Measurements from ENCODE around the gene CEBPB. TPM values are rescaled to one million over a fixed set of nuclear protein-coding genes. Genes with fewer than 3 reads are reported as not detected.
A peak's percentile ranks its signal among the peaks of the same experiment; 100 is the strongest.
"Not testable (repeated sequence)": the region's sequence is repeated elsewhere in the genome, so short reads cannot be mapped to it uniquely, and the experiment has no call there.

The CEBPB gene
- total RNA-seq, 2 donors from 2014 or later = 153 to 167 TPM

GRCh38 chr20:50193199-50193835 lies 2.7 kb downstream of the CEBPB start:
- ATAC-seq = no peak
- Mint-ChIP-seq H3K36me3 (peaks cover 12% of the 10 kb centered on the region), H3K9me3 (no peaks in the 10 kb centered on the region), H3K4me3 (peak overlapping the region; percentile 96), H3K4me1 (ENCODE audit: low read depth in 2 of 2) (peaks cover 33 to 50% of the 10 kb centered on the region in 2 donors), H3K27ac (peak overlapping the region; percentile 96 to 99), H3K27me3 (no peaks in the 10 kb centered on the region)
- no peak for DNase-seq (ENCODE audit: low spot score)

- Mint-ChIP-seq H3K4me3 (peak overlapping the region; percentile 96), H3K27me3 (no peaks in the 10 kb centered on the region)
These were observed 3.3 kb downstream of the CEBPB start for GRCh38 chr20:50193836-50194421.

GRCh38 chr20:50194422-50194830 lies 3.8 kb downstream of the CEBPB start:
- H3K27ac Mint-ChIP-seq = peak overlapping the region; percentile 96 to 99
- ATAC-seq (no peak), DNase-seq (ENCODE audit: low spot score) (no peak)
- H3K9me3 Mint-ChIP-seq = no peaks in the 10 kb centered on the region
- peaks cover 12% of the 10 kb centered on the region for H3K36me3 Mint-ChIP-seq
- H3K4me1 Mint-ChIP-seq (ENCODE audit: low read depth in 2 of 2) = peaks cover 33 to 49% of the 10 kb centered on the region in 2 donors
- H3K4me3 Mint-ChIP-seq = peak overlapping the region; percentile 96
- no peaks in the 10 kb centered on the region for H3K27me3 Mint-ChIP-seq

More at GRCh38 chr20:50193836-50194421, 3.3 kb downstream of the CEBPB start:
- ATAC-seq (no peak), DNase-seq (ENCODE audit: low spot score) (no peak)
- Mint-ChIP-seq H3K4me1 (ENCODE audit: low read depth in 2 of 2) (peaks cover 33 to 49% of the 10 kb centered on the region in 2 donors), H3K36me3 (peaks cover 12% of the 10 kb centered on the region), H3K9me3 (no peaks in the 10 kb centered on the region), H3K27ac (peak overlapping the region; percentile 96 to 99)

- no peaks in the 10 kb centered on the region for H3K27me3 Mint-ChIP-seq
- no peaks in the 10 kb centered on the region for H3K9me3 Mint-ChIP-seq
- peaks cover 33 to 46% of the 10 kb centered on the region in 2 donors for H3K4me1 Mint-ChIP-seq (ENCODE audit: low read depth in 2 of 2)
- ATAC-seq = no peak
- peaks cover 12% of the 10 kb centered on the region for H3K36me3 Mint-ChIP-seq
- peak overlapping the region; percentile 96 to 99 for H3K27ac Mint-ChIP-seq
- H3K4me3 Mint-ChIP-seq = peak overlapping the region; percentile 96
- no peak for DNase-seq (ENCODE audit: low spot score)
These were observed 4.3 kb downstream of the CEBPB start for GRCh38 chr20:50194831-50195523.

GRCh38 chr20:50195524-50196120 lies 5.0 kb downstream of the CEBPB start:
- Mint-ChIP-seq H3K36me3 (peaks cover 12% of the 10 kb centered on the region), H3K27ac (peak overlapping the region; percentile 96 to 99), H3K4me3 (peak overlapping the region; percentile 96), H3K4me1 (ENCODE audit: low read depth in 2 of 2) (peaks cover 33 to 46% of the 10 kb centered on the region in 2 donors), H3K27me3 (no peaks in the 10 kb centered on the region), H3K9me3 (no peaks in the 10 kb centered on the region)
- DNase-seq (ENCODE audit: low spot score) (no peak), ATAC-seq (no peak)

- Mint-ChIP-seq H3K9me3 (no peaks in the 10 kb centered on the region), H3K4me3 (no peak overlapping the region), H3K4me1 (ENCODE audit: low read depth in 2 of 2) (peaks cover 37 to 46% of the 10 kb centered on the region in 2 donors), H3K36me3 (peaks cover 12% of the 10 kb centered on the region), H3K27me3 (no peaks in the 10 kb centered on the region), H3K27ac (peak overlapping the region; percentile 96 to 99)
- no peak for DNase-seq (ENCODE audit: low spot score)
- no peak for ATAC-seq
These were observed 5.6 kb downstream of the CEBPB start for GRCh38 chr20:50196248-50196647.

GRCh38 chr20:50196896-50197295 lies 6.3 kb downstream of the CEBPB start:
- H3K4me3 Mint-ChIP-seq = no peak overlapping the region
- DNase-seq (ENCODE audit: low spot score) (no peak), ATAC-seq (no peak)
- H3K9me3 Mint-ChIP-seq = no peaks in the 10 kb centered on the region
- H3K4me1 Mint-ChIP-seq (ENCODE audit: low read depth in 2 of 2) = peaks cover 37 to 46% of the 10 kb centered on the region in 2 donors
- peaks cover 12% of the 10 kb centered on the region for H3K36me3 Mint-ChIP-seq
- no peaks in the 10 kb centered on the region for H3K27me3 Mint-ChIP-seq
- H3K27ac Mint-ChIP-seq = peak overlapping the region; percentile 43 to 68

GRCh38 chr20:50197463-50198179 lies 7.0 kb downstream of the CEBPB start:
- Mint-ChIP-seq H3K27me3 (no peaks in the 10 kb centered on the region), H3K4me1 (ENCODE audit: low read depth in 2 of 2) (peaks cover 33 to 46% of the 10 kb centered on the region in 2 donors), H3K36me3 (peaks cover 7% of the 10 kb centered on the region), H3K27ac (peak overlapping the region; percentile 43 to 68), H3K4me3 (no peak overlapping the region), H3K9me3 (no peaks in the 10 kb centered on the region)
- ATAC-seq = no peak
- DNase-seq (ENCODE audit: low spot score) = no peak

- DNase-seq (ENCODE audit: low spot score) (no peak), ATAC-seq (no peak)
- Mint-ChIP-seq H3K4me3 (no peak overlapping the region), H3K27me3 (no peaks in the 10 kb centered on the region), H3K4me1 (ENCODE audit: low read depth in 2 of 2) (peaks cover 27 to 42% of the 10 kb centered on the region in 2 donors), H3K36me3 (peaks cover 1% of the 10 kb centered on the region), H3K27ac (no peak overlapping the region), H3K9me3 (no peaks in the 10 kb centered on the region)
These were observed 7.6 kb downstream of the CEBPB start for GRCh38 chr20:50198180-50198666.

GRCh38 chr20:50198716-50199115 lies 8.1 kb downstream of the CEBPB start:
- Mint-ChIP-seq H3K27me3 (no peaks in the 10 kb centered on the region), H3K4me1 (ENCODE audit: low read depth in 2 of 2) (peaks cover 23 to 40% of the 10 kb centered on the region in 2 donors), H3K4me3 (no peak overlapping the region), H3K36me3 (peaks cover 2% of the 10 kb centered on the region), H3K27ac (no peak overlapping the region), H3K9me3 (no peaks in the 10 kb centered on the region)
- ATAC-seq (no peak), DNase-seq (ENCODE audit: low spot score) (no peak)

- H3K4me3 Mint-ChIP-seq = no peak overlapping the region
- no peak for ATAC-seq
- peaks cover 15 to 33% of the 10 kb centered on the region in 2 donors for H3K4me1 Mint-ChIP-seq (ENCODE audit: low read depth in 2 of 2)
These were observed 9.1 kb downstream of the CEBPB start for GRCh38 chr20:50199703-50200102.

GRCh38 chr20:50200482-50201104 lies 10.0 kb downstream of the CEBPB start:
- Mint-ChIP-seq H3K27me3 (no peaks in the 10 kb centered on the region), H3K9me3 (peaks cover 5% of the 10 kb centered on the region), H3K4me3 (no peak overlapping the region), H3K4me1 (ENCODE audit: low read depth in 2 of 2) (peaks cover 11 to 24% of the 10 kb centered on the region in 2 donors), H3K27ac (no peak overlapping the region), H3K36me3 (peaks cover 9% of the 10 kb centered on the region)
- DNase-seq (ENCODE audit: low spot score) (no peak), ATAC-seq (no peak)

More at GRCh38 chr20:50199703-50200102, 9.1 kb downstream of the CEBPB start:
- Mint-ChIP-seq H3K27me3 (no peaks in the 10 kb centered on the region), H3K9me3 (peaks cover 5% of the 10 kb centered on the region), H3K27ac (no peak overlapping the region), H3K36me3 (peaks cover 9% of the 10 kb centered on the region)
- no peak for DNase-seq (ENCODE audit: low spot score)

GRCh38 chr20:50201710-50202109 lies 11.1 kb downstream of the CEBPB start:
- H3K27ac Mint-ChIP-seq, H3K4me3 Mint-ChIP-seq, ATAC-seq: not testable (repeated sequence)

More at GRCh38 chr20:50201710-50202109, 11.1 kb downstream of the CEBPB start:
- not testable (repeated sequence) for H3K27me3 Mint-ChIP-seq; H3K36me3 Mint-ChIP-seq; DNase-seq (ENCODE audit: low spot score); H3K9me3 Mint-ChIP-seq
- peaks cover 11 to 20% of the 10 kb centered on the region in 2 donors for H3K4me1 Mint-ChIP-seq (ENCODE audit: low read depth in 2 of 2)
